Measurements from ENCODE around the gene CLDN16. TPM values are rescaled to one million over a fixed set of nuclear protein-coding genes. Genes with fewer than 3 reads are reported as not detected.

The CLDN16 gene
- total and polyA plus RNA-seq, 2 donors (not counting 1 experiment from before 2014, with no cell fraction given), result 0.10 to 0.33 TPM

- no peak overlapping the region for H3K4me3 ChIP-seq (replicated peaks in 1 of 4; ENCODE audit: control extremely low read depth in 1 of 4, insufficient read depth in 1 of 4, low read depth in 3 of 4, low read length in 4 of 4)
- H4K20me1 ChIP-seq (ENCODE audit: control insufficient read depth, extremely low read depth, insufficient read depth, low read length), result no peaks in the 10 kb centered on the region
- H2AFZ ChIP-seq (ENCODE audit: low read length), result no peak overlapping the region
- no peaks in the 10 kb centered on the region for H3K79me2 ChIP-seq (ENCODE audit: control insufficient read depth, insufficient read depth, low read length)
- H3K4me1 ChIP-seq (ENCODE audit: control insufficient read depth, extremely low read depth, insufficient read depth, low read length), result no peaks in the 10 kb centered on the region
- H3K9ac ChIP-seq (ENCODE audit: insufficient read depth, low read length), result no peak overlapping the region
- DNase-seq (ENCODE audit: low read depth in 2 of 2), result no peak
- no peaks in the 10 kb centered on the region for H3K9me3 ChIP-seq (ENCODE audit: control insufficient read depth, insufficient read depth, low read depth, low read length)
- H3K27ac ChIP-seq (ENCODE audit: insufficient read depth, low read length), result no peak overlapping the region
- H3K27me3 ChIP-seq (ENCODE audit: control insufficient read depth, insufficient read depth, low read length), result no peaks in the 10 kb centered on the region
- no peak for TF ChIP-seq EZH2 (IDR thresholded peaks at IDR 0.05; ENCODE audit: low read length, missing control alignments)
- no peak for TF ChIP-seq CTCF (conservative IDR thresholded peaks at IDR 0.05 in 1 of 2, IDR thresholded peaks at IDR 0.05 in 1 of 2; ENCODE audit: low read depth in 1 of 2, low read length in 2 of 2)
- H3K36me3 ChIP-seq (ENCODE audit: control insufficient read depth, insufficient read depth, low read length), result no peaks in the 10 kb centered on the region
- H3K4me2 ChIP-seq (ENCODE audit: extremely low read depth, insufficient read depth, low read length), result no peak overlapping the region
These were observed 19.1 kb upstream of the CLDN16 start for GRCh38 chr3:190368881-190369280.

GRCh38 chr3:190369668-190370295 lies 18.2 kb upstream of the CLDN16 start:
- H3K36me3 ChIP-seq (ENCODE audit: control insufficient read depth, insufficient read depth, low read length), result no peaks in the 10 kb centered on the region
- H3K4me2 ChIP-seq (ENCODE audit: extremely low read depth, insufficient read depth, low read length), result no peak overlapping the region
- no peak for TF ChIP-seq EZH2 (IDR thresholded peaks at IDR 0.05; ENCODE audit: low read length, missing control alignments)
- no peak for TF ChIP-seq CTCF (conservative IDR thresholded peaks at IDR 0.05 in 1 of 2, IDR thresholded peaks at IDR 0.05 in 1 of 2; ENCODE audit: low read depth in 1 of 2, low read length in 2 of 2)
- no peak overlapping the region for H3K9ac ChIP-seq (ENCODE audit: insufficient read depth, low read length)
- no peaks in the 10 kb centered on the region for H3K9me3 ChIP-seq (ENCODE audit: control insufficient read depth, insufficient read depth, low read depth, low read length)
- no peaks in the 10 kb centered on the region for H3K4me1 ChIP-seq (ENCODE audit: control insufficient read depth, extremely low read depth, insufficient read depth, low read length)
- H3K4me3 ChIP-seq (replicated peaks in 1 of 4; ENCODE audit: control extremely low read depth in 1 of 4, insufficient read depth in 1 of 4, low read depth in 3 of 4, low read length in 4 of 4), result no peak overlapping the region
- no peak for DNase-seq (ENCODE audit: low read depth in 2 of 2)
- H2AFZ ChIP-seq (ENCODE audit: low read length), result no peak overlapping the region
- no peaks in the 10 kb centered on the region for H3K27me3 ChIP-seq (ENCODE audit: control insufficient read depth, insufficient read depth, low read length)
- no peak overlapping the region for H3K27ac ChIP-seq (ENCODE audit: insufficient read depth, low read length)
- H4K20me1 ChIP-seq (ENCODE audit: control insufficient read depth, extremely low read depth, insufficient read depth, low read length), result no peaks in the 10 kb centered on the region
- H3K79me2 ChIP-seq (ENCODE audit: control insufficient read depth, insufficient read depth, low read length), result no peaks in the 10 kb centered on the region

GRCh38 chr3:190370369-190370768 lies 17.6 kb upstream of the CLDN16 start:
- Histone ChIP-seq H3K4me3 (replicated peaks in 1 of 4; ENCODE audit: control extremely low read depth in 1 of 4, insufficient read depth in 1 of 4, low read depth in 3 of 4, low read length in 4 of 4) (no peak overlapping the region), H2AFZ (ENCODE audit: low read length) (no peak overlapping the region), H3K27ac (ENCODE audit: insufficient read depth, low read length) (no peak overlapping the region), H3K9ac (ENCODE audit: insufficient read depth, low read length) (no peak overlapping the region), H3K9me3 (ENCODE audit: control insufficient read depth, insufficient read depth, low read depth, low read length) (no peaks in the 10 kb centered on the region), H3K4me1 (ENCODE audit: control insufficient read depth, extremely low read depth, insufficient read depth, low read length) (no peaks in the 10 kb centered on the region), H3K79me2 (ENCODE audit: control insufficient read depth, insufficient read depth, low read length) (no peaks in the 10 kb centered on the region), H4K20me1 (ENCODE audit: control insufficient read depth, extremely low read depth, insufficient read depth, low read length) (no peaks in the 10 kb centered on the region), H3K4me2 (ENCODE audit: extremely low read depth, insufficient read depth, low read length) (no peak overlapping the region), H3K36me3 (ENCODE audit: control insufficient read depth, insufficient read depth, low read length) (no peaks in the 10 kb centered on the region), H3K27me3 (ENCODE audit: control insufficient read depth, insufficient read depth, low read length) (no peaks in the 10 kb centered on the region)
- DNase-seq (ENCODE audit: low read depth in 2 of 2), result no peak
- no peak for TF ChIP-seq EZH2 (IDR thresholded peaks at IDR 0.05; ENCODE audit: low read length, missing control alignments)
- TF ChIP-seq CTCF (conservative IDR thresholded peaks at IDR 0.05 in 1 of 2, IDR thresholded peaks at IDR 0.05 in 1 of 2; ENCODE audit: low read depth in 1 of 2, low read length in 2 of 2), result no peak

Data from fibroblast of lung (primary cell).